MCF 10A (cell line): Measurements from ENCODE around the gene NRK. TPM values are rescaled to one million over a fixed set of nuclear protein-coding genes. Genes with fewer than 3 reads are reported as not detected.

Experiments used
- BruUV-seq: library from RNA; stranded (reverse); fragments of 400-500 nt; replicated peaks from 2 replicates; lab custom pipeline; 2021; lab: Mats Ljungman, UMichigan
- CTCF ChIA-PET: fragments of 300-600 bp; sonication (Branson Sonifier 250); formaldehyde crosslinking; extraction: SDS; loops from one replicate; lab custom pipeline; 2021; ENCODE audit warnings: antibody characterized with exemption, inconsistent platforms; lab: Yijun Ruan, JAX
- POLR2A ChIA-PET: fragments of 300-600, 350-650 bp; sonication (Branson Sonifier 250); formaldehyde crosslinking; extraction: SDS; loops from one replicate; lab custom pipeline; 2020; ENCODE audit warnings: antibody characterized with exemption, inconsistent platforms; lab: Yijun Ruan, JAX
- DNase-seq: peaks from one replicate; pipeline ENCODE4 v3.0.0-alpha.2; 2018; ENCODE audit not compliant: unreplicated experiment
- H3K27ac Mint-ChIP-seq: one replicate; pipeline ENCODE4 v1.8.0; 2022; ENCODE audit warnings: mild to moderate bottlenecking, low read depth, mixed read lengths; ENCODE audit not compliant: unreplicated experiment
- H3K27me3 Mint-ChIP-seq: one replicate; pipeline ENCODE4 v1.8.0; 2022; ENCODE audit warnings: mixed read lengths; ENCODE audit not compliant: insufficient read depth, unreplicated experiment
- H3K36me3 Mint-ChIP-seq: one replicate; pipeline ENCODE4 v1.8.0; 2022; ENCODE audit warnings: mild to moderate bottlenecking, moderate library complexity, mixed read lengths; ENCODE audit not compliant: insufficient read depth, unreplicated experiment
- H3K4me1 Mint-ChIP-seq: one replicate; pipeline ENCODE4 v1.8.0; 2022; ENCODE audit warnings: mixed read lengths; ENCODE audit not compliant: insufficient read depth, unreplicated experiment
- H3K4me3 Mint-ChIP-seq: one replicate; pipeline ENCODE4 v1.8.0; 2022; ENCODE audit warnings: mild to moderate bottlenecking, moderate library complexity, mixed read lengths; ENCODE audit not compliant: unreplicated experiment
- H3K9me3 Mint-ChIP-seq: one replicate; pipeline ENCODE4 v1.8.0; 2022; ENCODE audit warnings: mixed read lengths; ENCODE audit not compliant: unreplicated experiment
- CTCF ChIP-seq: fragments of 200-600 bp; IDR thresholded peaks from one replicate; pipeline ENCODE4 v1.8.0; 2022; ENCODE audit warnings: antibody characterized with exemption, mild to moderate bottlenecking; ENCODE audit not compliant: unreplicated experiment
- intact Hi-C: fragments of 100-400 bp; cut with micrococcal nuclease; formaldehyde crosslinking; loops from 2 replicates; pipeline ENCODE4 v1.14.1; 2022
- total RNA-seq: library from RNA; stranded (reverse); gene quantifications from 2 replicates; pipeline ENCODE4 v1.2.3, GENCODE V29; 2022

Gene NRK
- total RNA-seq, 1 experiment from 2014 or later = 0.16 TPM

- POLR2A ChIA-PET = no interaction called here
- no peaks in the 10 kb centered on the region for H3K4me1 Mint-ChIP-seq
- no peaks in the 10 kb centered on the region for H3K9me3 Mint-ChIP-seq
- no peak overlapping the region for H3K27ac Mint-ChIP-seq
- BruUV-seq = no TSS peak
- intact Hi-C loops = no loop called here
- H3K4me3 Mint-ChIP-seq = no peak overlapping the region
- H3K36me3 Mint-ChIP-seq = no peaks in the 10 kb centered on the region
- TF ChIP-seq CTCF = no peak
- no peak for DNase-seq
- CTCF ChIA-PET = no interaction called here
- H3K27me3 Mint-ChIP-seq = peaks cover 84% of the 10 kb centered on the region
Observed at GRCh38 chrX:106007815-106008214, 185.5 kb downstream of the NRK start.

Other genes with a start within 250 kb of the NRK start
- not detected in 2 replicates for gene SERPINA7, start 216.2 kb downstream of the NRK start, total RNA-seq